ENCODE results near the gene TMEM253.

The TMEM253 gene

GRCh38 chr14:21071225-21072030, 29.4 kb upstream of the TMEM253 start:
- peak; percentile 84 for DNase-seq

- no peak for DNase-seq
These were observed 28.8 kb upstream of the TMEM253 start for GRCh38 chr14:21072031-21072473.

- DNase-seq, result peak; percentile 29
These were observed 28.0 kb upstream of the TMEM253 start for GRCh38 chr14:21072781-21073339.

- no peak for DNase-seq
These were observed 26.9 kb upstream of the TMEM253 start for GRCh38 chr14:21073921-21074320.

- no peak for DNase-seq
These were observed 26.2 kb upstream of the TMEM253 start for GRCh38 chr14:21074398-21075272.

- no peak for DNase-seq
These were observed 25.0 kb upstream of the TMEM253 start for GRCh38 chr14:21075719-21076437.

- no peak for DNase-seq
These were observed 23.2 kb upstream of the TMEM253 start for GRCh38 chr14:21077672-21078071.

GRCh38 chr14:21078287-21078686, 22.6 kb upstream of the TMEM253 start:
- DNase-seq, result no peak

- no peak for DNase-seq
These were observed 22.1 kb upstream of the TMEM253 start for GRCh38 chr14:21078726-21079125.

- no peak for DNase-seq
These were observed 19.2 kb upstream of the TMEM253 start for GRCh38 chr14:21081521-21082142.

- DNase-seq, result no peak
These were observed 17.1 kb upstream of the TMEM253 start for GRCh38 chr14:21083565-21084325.

- DNase-seq, result no peak
These were observed 16.5 kb upstream of the TMEM253 start for GRCh38 chr14:21084396-21084795.

GRCh38 chr14:21084998-21085853, 15.6 kb upstream of the TMEM253 start:
- peak; percentile 39 for DNase-seq

GRCh38 chr14:21086908-21087293, 14.0 kb upstream of the TMEM253 start:
- no peak for DNase-seq

- peak; percentile 54 for DNase-seq
These were observed 13.4 kb upstream of the TMEM253 start for GRCh38 chr14:21087294-21088091.

- DNase-seq, result no peak
These were observed 12.2 kb upstream of the TMEM253 start for GRCh38 chr14:21088687-21089086.

- DNase-seq, result no peak
These were observed 11.6 kb upstream of the TMEM253 start for GRCh38 chr14:21089271-21089670.

GRCh38 chr14:21089877-21090193, 11.0 kb upstream of the TMEM253 start:
- no peak for DNase-seq

GRCh38 chr14:21090194-21090939, 10.5 kb upstream of the TMEM253 start:
- no peak for DNase-seq

Data from NCI-H2029 (cell line).